Neural cell (in vitro differentiated cells): ENCODE data around the gene KIR2DL4. TPM values are rescaled to one million over a fixed set of nuclear protein-coding genes. Genes with fewer than 3 reads are reported as not detected.
"Not testable (repeated sequence)": the region's sequence is repeated elsewhere in the genome, so short reads cannot be mapped to it uniquely, and the experiment has no call there.

ENCODE experiments used
- H2AFZ ChIP-seq: fragments of 200-600, 300-800 bp; sonication (generic), shearing (Covaris generic); 2 replicates; pipeline ENCODE4 v1.6.0; 2014; ENCODE audit warnings: low read depth, mild to moderate bottlenecking, antibody characterized with exemption, low read length, moderate library complexity
- H3F3A ChIP-seq: fragments of 200-600 bp; shearing (Covaris generic); 2 replicates; pipeline ENCODE4 v1.6.1; 2016; ENCODE audit warnings: mild to moderate bottlenecking, moderate library complexity, mixed read lengths, antibody characterized with exemption, low read length; ENCODE audit not compliant: insufficient read depth, poor library complexity, severe bottlenecking
- H3K27ac ChIP-seq: fragments of 200-600, 300-800 bp; sonication (generic), shearing (Covaris generic); 2 replicates; pipeline ENCODE4 v1.5.1; 2014; ENCODE audit warnings: mild to moderate bottlenecking, low read length, moderate library complexity
- H3K27me3 ChIP-seq: fragments of 300-800, 200-600 bp; sonication (generic), shearing (Covaris generic); 2 replicates; pipeline ENCODE4 v1.6.0; 2014; ENCODE audit warnings: mild to moderate bottlenecking, low read depth, low read length, moderate library complexity; ENCODE audit not compliant: insufficient read depth
- H3K36me3 ChIP-seq: fragments of 300-800, 200-600 bp; sonication (generic), shearing (Covaris generic); 2 replicates; pipeline ENCODE4 v1.5.1; 2014; ENCODE audit warnings: mild to moderate bottlenecking, antibody characterized with exemption, low read length, moderate library complexity; ENCODE audit not compliant: insufficient read depth
- H3K4me2 ChIP-seq: fragments of 300-800, 200-600 bp; sonication (generic), shearing (Covaris generic); 2 replicates; pipeline ENCODE4 v1.6.0; 2014; ENCODE audit warnings: mild to moderate bottlenecking, low read length
- H3K4me3 ChIP-seq: fragments of 300-800, 200-600 bp; sonication (generic), shearing (Covaris generic); 2 replicates; pipeline ENCODE4 v1.5.1; 2014; ENCODE audit warnings: mild to moderate bottlenecking, low read length, moderate library complexity
- H3K79me2 ChIP-seq: fragments of 200-600 bp; shearing (Covaris generic); replicated peaks from 2 replicates; pipeline ENCODE4 v1.6.0; 2014; ENCODE audit warnings: mild to moderate bottlenecking, low read length, moderate library complexity; ENCODE audit not compliant: insufficient read depth
- H3K9ac ChIP-seq: fragments of 300-800, 200-600 bp; sonication (generic), shearing (Covaris generic); 2 replicates; pipeline ENCODE4 v1.6.1; 2016; ENCODE audit warnings: mild to moderate bottlenecking, low read length, mixed read lengths
- H3K9me2 ChIP-seq: fragments of 200-600 bp; shearing (Covaris generic); 2 replicates; pipeline ENCODE4 v1.6.1; 2016; ENCODE audit warnings: mild to moderate bottlenecking, low read length, mixed read lengths; ENCODE audit not compliant: insufficient read depth
- H3K9me3 ChIP-seq: fragments of 200-600, 300-800 bp; sonication (generic), shearing (Covaris generic); 2 replicates; pipeline ENCODE4 v1.6.1; 2016; ENCODE audit warnings: mild to moderate bottlenecking, mixed run types, low read length, moderate library complexity, mixed read lengths
- H4K20me1 ChIP-seq: fragments of 200-600 bp; shearing (Covaris generic); 2 replicates; pipeline ENCODE4 v1.6.1; 2016; ENCODE audit warnings: mild to moderate bottlenecking, mixed run types; ENCODE audit not compliant: insufficient read depth
- EP300 ChIP-seq: fragments of 450-650 bp; conservative IDR thresholded peaks from 2 replicates; pipeline ENCODE4 v1.6.1; 2014; ENCODE audit warnings: antibody characterized with exemption, mild to moderate bottlenecking, moderate library complexity; ENCODE audit not compliant: poor library complexity, severe bottlenecking
- EZH2 ChIP-seq: fragments of 200-600, 300-800 bp; shearing (Covaris generic), sonication (generic); IDR thresholded peaks from 2 replicates; pipeline ENCODE4 v1.6.1; 2014; ENCODE audit warnings: antibody characterized with exemption, low read length, borderline replicate concordance, mild to moderate bottlenecking; ENCODE audit not compliant: insufficient read depth, poor library complexity, severe bottlenecking
- TAF1 ChIP-seq: IDR thresholded peaks from 2 replicates; pipeline ENCODE4 v1.6.1; 2012; ENCODE audit warnings: low read depth
- polyA plus RNA-seq: library from polyadenylated mRNA; depleted of rRNA; stranded (reverse); fragments of >200 nt; gene quantifications from 2 replicates; pipeline ENCODE4 v1.2.3, GENCODE V29; 2014
- TF ChIP-seq, protein P1 (sequence below): fragments of 450-650 bp; IDR thresholded peaks from 2 replicates; pipeline ENCODE4 v1.5.1; 2014; ENCODE audit warnings: antibody characterized with exemption, mild to moderate bottlenecking, moderate library complexity; ENCODE audit not compliant: poor library complexity, severe bottlenecking

Gene KIR2DL4
- polyA plus RNA-seq, 1 donor from 2014 or later: not detected

DNA sequence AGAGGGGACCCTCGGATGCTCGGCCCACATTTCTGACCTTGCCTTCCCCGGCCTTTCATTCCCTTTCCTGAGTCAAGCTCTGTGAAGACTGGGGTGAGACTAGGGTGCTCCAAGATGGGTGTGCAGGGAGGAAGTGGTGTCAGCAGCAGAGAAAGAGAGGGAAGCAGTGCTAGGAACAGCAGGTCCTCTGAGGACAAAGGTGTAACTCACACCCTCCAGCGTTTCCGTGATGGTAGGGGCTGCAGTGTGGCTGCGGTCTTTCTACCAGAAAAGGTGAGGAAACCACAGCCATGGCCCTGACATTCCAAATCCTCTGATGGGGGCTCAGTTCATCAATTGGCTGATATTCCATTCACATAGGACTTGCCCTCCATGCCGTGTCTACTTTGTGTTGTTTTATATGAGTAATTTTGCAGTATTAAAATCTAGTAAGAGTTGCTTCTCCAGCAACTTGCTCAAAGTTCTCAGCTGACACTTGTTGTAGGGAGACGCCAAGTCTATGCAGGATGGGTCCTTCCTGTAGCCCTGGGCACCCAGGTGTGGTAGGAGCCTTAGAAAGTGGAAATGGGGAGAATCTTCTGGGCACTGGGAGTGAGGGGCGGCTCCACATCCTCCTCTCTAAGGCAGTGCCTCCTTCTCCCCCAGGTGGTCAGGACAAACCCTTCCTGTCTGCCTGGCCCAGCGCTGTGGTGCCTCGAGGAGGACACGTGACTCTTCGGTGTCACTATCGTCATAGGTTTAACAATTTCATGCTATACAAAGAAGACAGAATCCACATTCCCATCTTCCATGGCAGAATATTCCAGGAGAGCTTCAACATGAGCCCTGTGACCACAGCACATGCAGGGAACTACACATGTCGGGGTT lies 14.5 kb downstream of the KIR2DL4 start:
- Histone ChIP-seq H3K4me3 (no peak overlapping the region), H3K9ac (no peak overlapping the region), H3K9me3 (no peaks in the 10 kb centered on the region), H3K9me2 (no peaks in the 10 kb centered on the region), H2AFZ (no peak overlapping the region), H4K20me1 (no peaks in the 10 kb centered on the region), H3K4me2 (no peak overlapping the region), H3F3A (no peaks in the 10 kb centered on the region), H3K79me2 (no peaks in the 10 kb centered on the region), H3K27ac (no peak overlapping the region), H3K27me3 (no peaks in the 10 kb centered on the region), H3K36me3 (no peaks in the 10 kb centered on the region)
- TF ChIP-seq TAF1: no peak
- TF ChIP-seq, protein P1, sequence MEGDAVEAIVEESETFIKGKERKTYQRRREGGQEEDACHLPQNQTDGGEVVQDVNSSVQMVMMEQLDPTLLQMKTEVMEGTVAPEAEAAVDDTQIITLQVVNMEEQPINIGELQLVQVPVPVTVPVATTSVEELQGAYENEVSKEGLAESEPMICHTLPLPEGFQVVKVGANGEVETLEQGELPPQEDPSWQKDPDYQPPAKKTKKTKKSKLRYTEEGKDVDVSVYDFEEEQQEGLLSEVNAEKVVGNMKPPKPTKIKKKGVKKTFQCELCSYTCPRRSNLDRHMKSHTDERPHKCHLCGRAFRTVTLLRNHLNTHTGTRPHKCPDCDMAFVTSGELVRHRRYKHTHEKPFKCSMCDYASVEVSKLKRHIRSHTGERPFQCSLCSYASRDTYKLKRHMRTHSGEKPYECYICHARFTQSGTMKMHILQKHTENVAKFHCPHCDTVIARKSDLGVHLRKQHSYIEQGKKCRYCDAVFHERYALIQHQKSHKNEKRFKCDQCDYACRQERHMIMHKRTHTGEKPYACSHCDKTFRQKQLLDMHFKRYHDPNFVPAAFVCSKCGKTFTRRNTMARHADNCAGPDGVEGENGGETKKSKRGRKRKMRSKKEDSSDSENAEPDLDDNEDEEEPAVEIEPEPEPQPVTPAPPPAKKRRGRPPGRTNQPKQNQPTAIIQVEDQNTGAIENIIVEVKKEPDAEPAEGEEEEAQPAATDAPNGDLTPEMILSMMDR: no peak
- TF ChIP-seq EP300: no peak
- TF ChIP-seq EZH2: no peak

DNA sequence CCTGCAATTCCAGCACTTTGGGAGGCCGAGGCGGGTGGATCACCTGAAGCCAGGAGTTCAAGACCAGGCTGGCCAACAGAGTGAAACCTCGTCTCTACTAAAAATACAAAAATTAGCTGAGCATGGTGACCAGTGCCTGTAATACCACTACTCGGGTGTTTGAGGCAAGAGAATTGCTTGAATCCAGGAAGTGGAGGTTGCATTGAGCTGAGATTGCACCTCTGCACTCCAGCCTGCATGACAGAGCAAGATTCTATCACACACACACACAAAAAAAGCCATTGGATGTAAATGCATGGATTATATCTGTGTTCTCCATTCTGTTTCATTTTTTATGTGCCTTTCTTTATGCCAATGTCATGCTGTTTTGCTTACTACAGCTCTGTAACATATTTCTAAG lies 21.0 kb downstream of the KIR2DL4 start:
- H3K4me2 ChIP-seq, H3K4me3 ChIP-seq, H3K27me3 ChIP-seq, H3K79me2 ChIP-seq, H3K9ac ChIP-seq, H3K36me3 ChIP-seq, H3K27ac ChIP-seq, H3K9me2 ChIP-seq, H4K20me1 ChIP-seq, H3K9me3 ChIP-seq, H2AFZ ChIP-seq, H3F3A ChIP-seq: not testable (repeated sequence)

DNA sequence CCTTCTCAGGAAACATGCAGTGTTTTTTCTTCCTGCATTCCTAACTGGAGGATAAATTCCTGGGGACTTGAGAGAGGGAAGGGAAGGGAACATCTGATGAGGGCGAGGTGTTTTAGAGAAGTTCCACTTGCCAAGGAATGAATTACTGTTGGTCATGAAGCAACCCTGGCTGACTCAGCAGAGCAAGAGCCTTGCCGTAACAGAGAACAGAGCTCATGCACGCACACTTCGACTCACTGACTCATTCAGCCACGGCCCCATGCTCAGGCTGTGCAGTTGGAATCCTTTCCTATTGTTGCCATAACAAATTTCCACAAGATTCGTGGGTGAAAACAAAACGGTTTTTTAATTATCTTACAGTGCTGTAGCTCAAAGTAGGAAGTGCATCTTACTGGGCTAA lies 21.9 kb downstream of the KIR2DL4 start:
- not testable (repeated sequence) for H3K27me3 ChIP-seq, H3K9me2 ChIP-seq

DNA sequence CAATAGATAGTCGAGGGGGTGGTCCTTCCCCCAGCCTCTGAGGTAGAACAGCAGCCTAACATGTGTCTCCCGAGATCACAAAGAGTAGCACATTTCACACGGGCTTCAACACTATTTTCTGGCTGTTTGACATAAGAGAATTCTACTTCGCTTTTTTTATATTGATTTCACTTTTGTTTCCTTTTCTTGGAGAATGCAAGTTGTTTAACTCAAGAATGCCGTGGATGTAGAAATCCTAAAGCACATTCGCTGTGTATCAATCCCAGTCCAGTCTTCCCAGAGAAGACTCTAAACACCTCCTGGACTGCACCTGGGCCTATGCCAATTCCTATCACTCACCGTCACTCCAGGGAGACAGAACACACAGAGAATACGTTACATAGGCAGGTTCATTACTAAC lies 24.7 kb downstream of the KIR2DL4 start:
- not testable (repeated sequence) for H3K9me3 ChIP-seq, H3K27me3 ChIP-seq, H3K36me3 ChIP-seq, H3K27ac ChIP-seq, H2AFZ ChIP-seq, H3K9ac ChIP-seq, H3K79me2 ChIP-seq, H3K4me2 ChIP-seq, H3K9me2 ChIP-seq, H3F3A ChIP-seq, H3K4me3 ChIP-seq, H4K20me1 ChIP-seq

More for the DNA sequence above, 21.9 kb downstream of the KIR2DL4 start:
- H3K9me3 ChIP-seq, H3F3A ChIP-seq, H3K27ac ChIP-seq, H3K9ac ChIP-seq, H3K4me2 ChIP-seq, H3K4me3 ChIP-seq, H3K79me2 ChIP-seq, H2AFZ ChIP-seq, H4K20me1 ChIP-seq, H3K36me3 ChIP-seq: not testable (repeated sequence)

DNA sequence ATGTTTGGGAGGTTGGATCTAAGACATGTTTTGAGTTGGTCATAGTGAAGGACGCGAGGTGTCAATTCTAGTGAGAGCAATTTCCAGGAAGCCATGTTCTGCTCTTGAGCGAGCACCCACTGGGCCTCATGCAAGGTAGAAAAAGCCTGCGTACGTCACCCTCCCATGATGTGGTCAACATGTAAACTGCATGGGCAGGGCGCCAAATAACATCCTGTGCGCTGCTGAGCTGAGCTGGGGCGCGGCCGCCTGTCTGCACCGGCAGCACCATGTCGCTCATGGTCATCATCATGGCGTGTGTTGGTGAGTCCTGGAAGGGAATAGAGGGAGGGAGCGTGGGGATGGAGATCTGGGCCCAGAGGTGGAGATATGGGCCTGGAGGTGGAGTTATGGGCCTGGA lies 29.1 kb downstream of the KIR2DL4 start, which contains the start of gene KIR2DS4:
KIR2DS4 (plus strand) TSS at position 181 of the 400 bp plus-strand sequence.
- not testable (repeated sequence) for H3K4me3 ChIP-seq, H3K27me3 ChIP-seq, H3K27ac ChIP-seq, H3K9me3 ChIP-seq, H2AFZ ChIP-seq, H3K36me3 ChIP-seq, H4K20me1 ChIP-seq, H3K79me2 ChIP-seq, H3K4me2 ChIP-seq, H3K9me2 ChIP-seq, H3F3A ChIP-seq, H3K9ac ChIP-seq

DNA sequence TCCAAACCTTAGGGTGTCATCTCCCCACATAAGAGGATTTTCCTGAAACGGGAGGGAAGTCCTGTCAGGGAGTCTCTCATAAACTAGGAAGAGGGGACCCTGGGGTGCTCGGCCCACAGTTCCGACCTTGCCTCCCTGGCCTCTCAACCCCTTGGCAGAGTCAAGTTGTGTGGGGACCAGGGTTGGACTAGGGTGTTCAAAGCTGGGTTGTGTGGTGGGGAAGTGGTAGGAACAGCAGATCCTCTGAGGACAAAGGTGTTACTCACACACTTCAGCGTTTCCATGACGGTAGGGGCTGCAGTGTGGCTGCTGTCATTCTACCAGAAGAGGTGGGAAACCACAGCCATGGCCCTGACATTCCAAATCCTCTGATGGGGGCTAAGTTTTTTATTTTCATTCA lies 31.7 kb downstream of the KIR2DL4 start:
- H3K4me2 ChIP-seq, H3K27ac ChIP-seq, H3F3A ChIP-seq, H4K20me1 ChIP-seq, H2AFZ ChIP-seq, H3K36me3 ChIP-seq, H3K27me3 ChIP-seq, H3K9me3 ChIP-seq, H3K9me2 ChIP-seq, H3K4me3 ChIP-seq, H3K9ac ChIP-seq, H3K79me2 ChIP-seq: not testable (repeated sequence)

DNA sequence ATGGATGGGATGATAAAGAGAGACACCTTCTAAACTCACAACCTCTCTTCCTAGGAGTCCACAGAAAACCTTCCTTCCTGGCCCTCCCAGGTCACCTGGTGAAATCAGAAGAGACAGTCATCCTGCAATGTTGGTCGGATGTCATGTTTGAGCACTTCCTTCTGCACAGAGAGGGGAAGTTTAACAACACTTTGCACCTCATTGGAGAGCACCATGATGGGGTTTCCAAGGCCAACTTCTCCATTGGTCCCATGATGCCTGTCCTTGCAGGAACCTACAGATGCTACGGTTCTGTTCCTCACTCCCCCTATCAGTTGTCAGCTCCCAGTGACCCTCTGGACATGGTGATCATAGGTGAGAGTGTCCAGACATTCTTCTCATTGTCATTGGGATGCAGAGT lies 34.1 kb downstream of the KIR2DL4 start:
- not testable (repeated sequence) for H3K27me3 ChIP-seq, H4K20me1 ChIP-seq, H3F3A ChIP-seq, H3K9ac ChIP-seq, H3K79me2 ChIP-seq, H3K27ac ChIP-seq, H3K9me3 ChIP-seq, H3K9me2 ChIP-seq, H3K4me3 ChIP-seq, H3K4me2 ChIP-seq, H2AFZ ChIP-seq, H3K36me3 ChIP-seq
